GM12801 (cell line): ENCODE measurements around the gene FAM43B.

Source experiments
- TF ChIP-seq, protein P1 (sequence below): IDR thresholded peaks from one replicate; pipeline ENCODE4 v1.5.1; 2011; ENCODE audit warnings: control low read depth; ENCODE audit not compliant: insufficient read length; ENCODE audit errors: extremely low read depth

Gene FAM43B

GRCh38 chr1:20587661-20588053 is 35.3 kb downstream of the FAM43B start:
- TF ChIP-seq, protein P1, sequence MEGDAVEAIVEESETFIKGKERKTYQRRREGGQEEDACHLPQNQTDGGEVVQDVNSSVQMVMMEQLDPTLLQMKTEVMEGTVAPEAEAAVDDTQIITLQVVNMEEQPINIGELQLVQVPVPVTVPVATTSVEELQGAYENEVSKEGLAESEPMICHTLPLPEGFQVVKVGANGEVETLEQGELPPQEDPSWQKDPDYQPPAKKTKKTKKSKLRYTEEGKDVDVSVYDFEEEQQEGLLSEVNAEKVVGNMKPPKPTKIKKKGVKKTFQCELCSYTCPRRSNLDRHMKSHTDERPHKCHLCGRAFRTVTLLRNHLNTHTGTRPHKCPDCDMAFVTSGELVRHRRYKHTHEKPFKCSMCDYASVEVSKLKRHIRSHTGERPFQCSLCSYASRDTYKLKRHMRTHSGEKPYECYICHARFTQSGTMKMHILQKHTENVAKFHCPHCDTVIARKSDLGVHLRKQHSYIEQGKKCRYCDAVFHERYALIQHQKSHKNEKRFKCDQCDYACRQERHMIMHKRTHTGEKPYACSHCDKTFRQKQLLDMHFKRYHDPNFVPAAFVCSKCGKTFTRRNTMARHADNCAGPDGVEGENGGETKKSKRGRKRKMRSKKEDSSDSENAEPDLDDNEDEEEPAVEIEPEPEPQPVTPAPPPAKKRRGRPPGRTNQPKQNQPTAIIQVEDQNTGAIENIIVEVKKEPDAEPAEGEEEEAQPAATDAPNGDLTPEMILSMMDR: no peak

DNA sequence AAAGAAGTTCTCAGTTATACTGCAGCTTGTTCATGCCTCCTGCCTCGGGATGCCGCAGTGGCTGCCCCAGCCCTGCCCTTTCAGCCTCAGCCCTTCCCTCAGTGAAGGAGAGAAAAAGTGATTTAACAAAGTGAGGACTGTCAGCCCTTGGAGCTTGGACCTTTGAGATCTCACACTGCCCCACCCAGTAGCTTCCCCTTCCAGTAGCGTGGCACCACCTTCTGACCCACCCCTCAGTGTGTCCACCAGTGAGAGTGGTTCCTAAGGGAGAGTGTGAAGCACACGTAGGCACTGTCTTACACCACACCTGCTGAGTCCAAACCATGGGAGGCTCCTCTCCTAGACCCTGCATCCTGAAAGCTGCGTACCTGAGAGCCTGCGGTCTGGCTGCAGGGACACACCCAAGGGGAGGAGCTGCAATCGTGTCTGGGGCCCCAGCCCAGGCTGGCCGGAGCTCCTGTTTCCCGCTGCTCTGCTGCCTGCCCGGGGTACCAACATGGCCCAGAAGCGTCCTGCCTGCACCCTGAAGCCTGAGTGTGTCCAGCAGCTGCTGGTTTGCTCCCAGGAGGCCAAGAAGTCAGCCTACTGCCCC is 36.4 kb downstream of the FAM43B start, which contains the start of gene CDA:
CDA (plus strand) TSS at position 464 of the 592 bp plus-strand sequence; CDS start at position 497, 33 bp downstream.
- TF ChIP-seq, protein P1: no peak

- TF ChIP-seq, protein P1: no peak
These were observed 37.2 kb downstream of the FAM43B start for GRCh38 chr1:20589331-20590278.

DNA sequence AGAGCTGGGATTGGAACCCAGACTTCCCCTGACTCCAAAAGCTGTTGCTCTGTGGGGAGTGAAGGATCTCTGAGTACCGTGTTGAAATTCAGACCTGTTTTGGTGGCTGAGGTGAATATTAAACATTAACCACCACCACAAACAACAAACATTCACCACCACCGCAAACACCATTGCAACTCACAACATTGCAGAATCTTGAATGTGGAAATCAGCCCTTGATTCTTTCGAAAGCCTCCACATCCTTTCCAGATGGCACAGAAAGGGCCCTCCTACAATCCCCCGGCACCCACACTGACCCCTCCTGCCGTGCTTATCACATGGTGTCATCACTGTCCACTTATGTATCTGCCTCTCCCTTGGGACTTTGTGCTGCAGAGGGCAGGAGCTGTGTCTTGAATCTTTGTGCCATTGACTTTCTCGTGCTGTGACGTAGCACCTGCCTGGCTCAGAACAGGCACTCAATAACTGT is 38.0 kb downstream of the FAM43B start:
- TF ChIP-seq, protein P1: no peak

DNA sequence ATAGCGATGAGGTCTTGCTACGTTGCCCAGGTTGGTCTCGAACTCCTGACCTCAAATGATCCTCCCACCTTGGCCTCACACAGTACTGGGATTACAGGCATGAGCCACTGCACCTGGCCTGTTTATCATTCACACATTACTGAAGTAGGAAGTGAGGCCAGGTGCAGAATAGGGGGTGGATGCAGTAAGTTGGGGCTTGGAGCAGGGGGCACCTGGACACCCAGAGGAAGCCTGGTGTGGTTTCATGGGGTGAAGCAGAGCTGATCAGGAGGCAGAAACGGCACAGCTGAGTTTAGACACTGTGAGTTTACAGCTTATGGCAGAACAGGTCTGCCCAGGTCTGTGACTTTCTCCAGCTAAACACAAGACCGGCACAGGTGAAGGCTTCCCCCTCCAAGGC is 41.4 kb downstream of the FAM43B start:
- TF ChIP-seq, protein P1: no peak

DNA sequence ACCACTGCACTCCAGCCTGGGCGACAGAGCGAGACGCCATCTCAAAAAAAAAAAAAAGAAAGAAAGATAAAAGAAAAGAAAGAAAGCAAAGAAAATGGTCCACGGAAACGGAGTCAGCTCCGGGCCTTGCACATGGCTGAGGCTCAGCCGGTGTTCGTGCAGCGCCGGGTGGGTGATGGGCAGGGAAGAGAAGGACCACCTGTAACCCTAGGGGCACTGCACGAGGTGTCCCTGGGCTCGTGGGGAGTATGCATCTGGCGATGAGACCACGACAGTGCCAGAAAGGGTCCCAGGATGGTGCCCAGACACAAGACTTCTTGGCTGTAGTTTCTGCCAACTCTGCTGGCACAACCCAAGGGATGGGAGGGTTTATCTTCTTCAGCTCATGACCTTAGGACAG is 42.4 kb downstream of the FAM43B start:
- TF ChIP-seq, protein P1: no peak

GRCh38 chr1:20596106-20596505 is 43.7 kb downstream of the FAM43B start:
- TF ChIP-seq, protein P1: no peak
